GM12878 (cell line): Measurements from ENCODE around the gene ZC3H11A. TPM values are rescaled to one million over a fixed set of nuclear protein-coding genes. Genes with fewer than 3 reads are reported as not detected.

Experiments
- ATAC-seq: fragments of 200-7000 bp; cut with Tn5 transposase; 3 replicates; pipeline ENCODE4 v1.9.1; 2020; ENCODE audit warnings: mild to moderate bottlenecking, moderate library complexity
- BruUV-seq: library from RNA; stranded (reverse); fragments of 400-500 nt; replicated peaks from 2 replicates; lab custom pipeline; 2021; lab: Mats Ljungman, UMichigan
- CTCF ChIA-PET: fragments of 300-600 bp; sonication (Branson Sonifier 250); formaldehyde crosslinking; extraction: SDS; loops from one replicate; lab custom pipeline; 2021; ENCODE audit warnings: inconsistent platforms; lab: Yijun Ruan, JAX
- POLR2A ChIA-PET: fragments of 350-600 bp; formaldehyde crosslinking; extraction: SDS; loops from one replicate; lab custom pipeline; 2021; ENCODE audit warnings: inconsistent platforms; lab: Charles Lee
- RAD21 ChIA-PET: fragments of 300-600 bp; sonication (Branson Sonifier 250); formaldehyde crosslinking; loops from one replicate; lab custom pipeline; 2023; ENCODE audit warnings: antibody characterized with exemption; ENCODE audit not compliant: unreplicated experiment; lab: Charles Lee
- SMC1A ChIA-PET: fragments of 300-600 bp; sonication (Branson Sonifier 250); formaldehyde crosslinking; loops from one replicate; lab custom pipeline; 2023; ENCODE audit not compliant: unreplicated experiment, uncharacterized antibody; lab: Charles Lee
- DNase-seq: peaks from one replicate; pipeline ENCODE4 v3.0.0-alpha.2; 2011; ENCODE audit warnings: low read depth, low spot score
- FAIRE-seq: peaks from 3 replicates; lab custom pipeline; 2011; peaks lifted over from hg19 to GRCh38; lab: Jason Lieb, UNC
- H2AFZ ChIP-seq: 2 replicates; pipeline ENCODE4 v1.6.0; 2011; ENCODE audit warnings: low read depth, low read length, control low read depth; ENCODE audit not compliant: control insufficient read depth
- H3K27ac ChIP-seq: 2 replicates; pipeline ENCODE4 v1.5.1; 2011; ENCODE audit warnings: control low read depth; ENCODE audit not compliant: control insufficient read depth, insufficient read depth
- H3K27me3 ChIP-seq, 2 experiments: replicated peaks in 1 of 2; 2 replicates each; pipeline versions ENCODE4 v1.6.0 to v1.6.1; 2011; ENCODE audit warnings: low read length in 1 of 2; ENCODE audit not compliant: control insufficient read depth in 2 of 2, insufficient read depth in 2 of 2
- H3K36me3 ChIP-seq, 2 experiments: 2 replicates each; pipeline ENCODE4 v1.5.1; 2011; ENCODE audit warnings: low read length in 1 of 2; ENCODE audit not compliant: control insufficient read depth in 2 of 2, insufficient read depth in 2 of 2
- H3K4me1 ChIP-seq: 2 replicates; pipeline ENCODE4 v1.6.1; 2011; ENCODE audit warnings: mild to moderate bottlenecking, low read length, moderate library complexity, mixed read lengths; ENCODE audit not compliant: control insufficient read depth, insufficient read depth
- H3K4me2 ChIP-seq: 2 replicates; pipeline ENCODE4 v1.6.0; 2011; ENCODE audit warnings: control low read depth; ENCODE audit not compliant: control insufficient read depth, insufficient read depth
- H3K4me3 ChIP-seq: fragments of 200-600 bp; sonication (generic); 2 replicates; pipeline ENCODE4 v1.5.1; 2016
- H3K79me2 ChIP-seq: 2 replicates; pipeline ENCODE4 v1.6.0; 2011; ENCODE audit warnings: low read length; ENCODE audit not compliant: control insufficient read depth, insufficient read depth
- H3K9ac ChIP-seq: 2 replicates; pipeline ENCODE4 v1.8.0; 2011; ENCODE audit warnings: low read length, control low read depth, mixed read lengths; ENCODE audit not compliant: control insufficient read depth, insufficient read depth
- H3K9me3 ChIP-seq: replicated peaks from 3 replicates; pipeline ENCODE4 v1.5.1; 2011; ENCODE audit warnings: mild to moderate bottlenecking, low read length; ENCODE audit not compliant: control insufficient read depth, insufficient read depth
- H4K20me1 ChIP-seq: 2 replicates; pipeline ENCODE4 v1.6.0; 2011; ENCODE audit not compliant: control insufficient read depth, insufficient read depth
- ATF7 ChIP-seq: fragments of 450-650 bp; IDR thresholded peaks from 2 replicates; pipeline ENCODE4 v1.6.1; 2016; ENCODE audit warnings: low read depth, mild to moderate bottlenecking
- CEBPB ChIP-seq, 2 experiments: fragments of 150-350 bp in 1 of 2; IDR thresholded peaks; 2 replicates each; pipeline ENCODE4 v1.6.1; 2012 to 2014; ENCODE audit warnings: low read depth in 2 of 2, low read length in 2 of 2, borderline replicate concordance in 1 of 2, inconsistent platforms in 1 of 2
- HSF1 ChIP-seq: fragments of 150-350 bp; IDR thresholded peaks from 2 replicates; pipeline ENCODE4 v1.6.1; 2014; ENCODE audit warnings: mild to moderate bottlenecking, low read depth, low read length
- IRF4 ChIP-seq: IDR thresholded peaks from 2 replicates; pipeline ENCODE4 v1.6.1; 2011; ENCODE audit warnings: low read depth, low read length
- SUPT20H ChIP-seq: IDR thresholded peaks from 2 replicates; pipeline ENCODE4 v1.6.1; 2011; ENCODE audit warnings: low read depth, mild to moderate bottlenecking, low read length, moderate library complexity, borderline replicate concordance; ENCODE audit not compliant: control insufficient read depth
- ZNF622 ChIP-seq: fragments of 450-650 bp; IDR thresholded peaks from 2 replicates; pipeline ENCODE4 v1.6.1; 2017; ENCODE audit warnings: mild to moderate bottlenecking, inconsistent platforms
- WGBS: methylation state at CpG from one replicate; pipeline ENCODE4 v1.1.6; 2016; ENCODE audit warnings: low lambda C conversion rate; ENCODE audit not compliant: insufficient replicate concordance, insufficient coverage; ENCODE audit errors: missing lambda C conversion rate; 5-methylcytosine and 5-hydroxymethylcytosine counted together
- in situ Hi-C: fragments of 300-500 bp; cut with MboI; formaldehyde crosslinking; loops from 9 replicates; pipeline ENCODE4 v1.14.3; 2018; ENCODE audit warnings: mixed read lengths
- intact Hi-C: fragments of 100-400 bp; cut with micrococcal nuclease; formaldehyde crosslinking; loops from one replicate; pipeline ENCODE4 v1.14.2; 2022; ENCODE audit not compliant: unreplicated experiment
- polyA plus RNA-seq, 11 experiments: library from polyadenylated mRNA; depleted of rRNA in 4 of 11; unstranded in 6 of 11; stranded (reverse) in 5 of 11; fragments of >200 nt; fragmentation: Nextera tagmentation in 4 of 11; fragmentation: Illumina TruSeq in 1 of 11; extraction: Ambion mirVana in 4 of 11; extraction: Trizol in 1 of 11; gene quantifications; 1 replicate in 1 of 11; 2 replicates in 10 of 11; pipeline versions ENCODE4 v1.2.1 to v1.2.3, GENCODE V29; 2011 to 2016; ENCODE audit warnings: inconsistent platforms in 2 of 11, missing spikeins in 2 of 11, low read depth in 1 of 11
- total RNA-seq, 4 experiments: library from RNA; depleted of rRNA in 3 of 4; stranded (reverse); fragments of >200 nt in 3 of 4; fragmentation: Illumina TruSeq in 1 of 4; extraction: Trizol in 1 of 4; gene quantifications; 2 replicates each; pipeline versions ENCODE4 v1.2.1 to v1.2.3, GENCODE V29; 2013 to 2021

ZC3H11A gene
- total and polyA plus RNA-seq, 10 of the 15 experiments (the other 5 are each of a cell fraction or from before 2014, with no cell fraction given) = 21.1 to 123 (median 60.8) TPM

GRCh38 chr1:203791498-203791897 is 3.9 kb upstream of the ZC3H11A start:
- Histone ChIP-seq H3K27me3 (no peaks in the 10 kb centered on the region), H3K79me2 (peaks cover 10% of the 10 kb centered on the region), H3K27ac (no peak overlapping the region), H3K36me3 (no peaks in the 10 kb centered on the region), H3K4me3 (no peak overlapping the region), H2AFZ (no peak overlapping the region), H4K20me1 (no peaks in the 10 kb centered on the region), H3K9ac (no peak overlapping the region), H3K4me1 (peaks cover 4% of the 10 kb centered on the region; the same call in 1 of the 2 replicates), H3K4me2 (no peak overlapping the region), H3K9me3 (no peaks in the 10 kb centered on the region)
- SMC1A ChIA-PET = interaction anchor here (0.9 to 1.3 kb wide), 2 partner anchors 25 to 27 kb away, joined by 3 to 5 read pairs; partner anchors contain the start of gene LAX1
- ATAC-seq = no peak
- WGBS = 82% methylated on average over 3 of the region's 3 CpGs
- POLR2A ChIA-PET = no interaction called here
- no peak for TF ChIP-seq IRF4
- TF ChIP-seq CEBPB (IDR thresholded peaks at IDR 0.05; ENCODE audit: borderline replicate concordance in 1 of 2, low read depth in 2 of 2, low read length in 2 of 2) = no peak
- no peak for TF ChIP-seq SUPT20H
- TF ChIP-seq ZNF622 = no peak
- TF ChIP-seq HSF1 = no peak
- no peak for TF ChIP-seq ATF7
- BruUV-seq = no TSS peak
- CTCF ChIA-PET = no interaction called here
- FAIRE-seq = no peak
- no peak for DNase-seq
- intact Hi-C loops = no loop called here
- RAD21 ChIA-PET = interaction anchor here (0.6 kb wide), 2 partner anchors 8 to 14 kb away, joined by 3 read pairs; no protein-coding TSS in a partner anchor
- in situ Hi-C loops = no loop called here
